ENCODE results near the gene IQSEC3.

IQSEC3 gene

GRCh38 chr12:109872-110271, 43.3 kb downstream of the IQSEC3 start:
- Histone ChIP-seq H3K9me3 (ENCODE audit: control insufficient read depth in 1 of 2, low read length in 2 of 2) (no peaks in the 10 kb centered on the region), H3K4me1 (ENCODE audit: control insufficient read depth in 1 of 2, insufficient read depth in 2 of 2, low read length in 2 of 2) (peaks cover 3 to 25% of the 10 kb centered on the region in 2 donors), H3K27me3 (ENCODE audit: control insufficient read depth in 1 of 2, insufficient read depth in 2 of 2, low read length in 2 of 2) (peaks cover 0 to under 1% of the 10 kb centered on the region in 2 donors), H3K36me3 (ENCODE audit: control insufficient read depth in 1 of 2, insufficient read depth in 2 of 2, low read length in 2 of 2) (no peaks in the 10 kb centered on the region), H3K27ac (ENCODE audit: low read depth, low read length) (no peak overlapping the region), H3K9ac (ENCODE audit: low read depth in 1 of 2, low read length in 2 of 2) (no peak overlapping the region), H3K4me3 (ENCODE audit: low read depth in 1 of 2, low read length in 2 of 2) (no peak overlapping the region)

- no peaks in the 10 kb centered on the region for H3K9me3 ChIP-seq (ENCODE audit: control insufficient read depth in 1 of 2, low read length in 2 of 2)
- no peaks in the 10 kb centered on the region for H3K36me3 ChIP-seq (ENCODE audit: control insufficient read depth in 1 of 2, insufficient read depth in 2 of 2, low read length in 2 of 2)
- no peak overlapping the region for H3K27ac ChIP-seq (ENCODE audit: low read depth, low read length)
- H3K4me1 ChIP-seq (ENCODE audit: control insufficient read depth in 1 of 2, insufficient read depth in 2 of 2, low read length in 2 of 2), result peaks cover 3 to 21% of the 10 kb centered on the region in 2 donors
- no peaks in the 10 kb centered on the region for H3K27me3 ChIP-seq (ENCODE audit: control insufficient read depth in 1 of 2, insufficient read depth in 2 of 2, low read length in 2 of 2)
- H3K4me3 ChIP-seq (ENCODE audit: low read depth in 1 of 2, low read length in 2 of 2), result no peak overlapping the region
- no peak overlapping the region for H3K9ac ChIP-seq (ENCODE audit: low read depth in 1 of 2, low read length in 2 of 2)
Observed at GRCh38 chr12:111699-112493, 45.3 kb downstream of the IQSEC3 start.

GRCh38 chr12:113347-113746, 46.8 kb downstream of the IQSEC3 start:
- Histone ChIP-seq H3K9ac (ENCODE audit: low read depth in 1 of 2, low read length in 2 of 2) (no peak overlapping the region), H3K27ac (ENCODE audit: low read depth, low read length) (no peak overlapping the region), H3K4me1 (ENCODE audit: control insufficient read depth in 1 of 2, insufficient read depth in 2 of 2, low read length in 2 of 2) (peaks cover 3 to 21% of the 10 kb centered on the region in 2 donors), H3K4me3 (ENCODE audit: low read depth in 1 of 2, low read length in 2 of 2) (no peak overlapping the region), H3K27me3 (ENCODE audit: control insufficient read depth in 1 of 2, insufficient read depth in 2 of 2, low read length in 2 of 2) (no peaks in the 10 kb centered on the region), H3K36me3 (ENCODE audit: control insufficient read depth in 1 of 2, insufficient read depth in 2 of 2, low read length in 2 of 2) (no peaks in the 10 kb centered on the region), H3K9me3 (ENCODE audit: control insufficient read depth in 1 of 2, low read length in 2 of 2) (no peaks in the 10 kb centered on the region)

- Histone ChIP-seq H3K9me3 (ENCODE audit: control insufficient read depth in 1 of 2, low read length in 2 of 2) (no peaks in the 10 kb centered on the region), H3K27me3 (ENCODE audit: control insufficient read depth in 1 of 2, insufficient read depth in 2 of 2, low read length in 2 of 2) (no peaks in the 10 kb centered on the region), H3K27ac (ENCODE audit: low read depth, low read length) (no peak overlapping the region), H3K4me1 (ENCODE audit: control insufficient read depth in 1 of 2, insufficient read depth in 2 of 2, low read length in 2 of 2) (peaks cover 3 to 21% of the 10 kb centered on the region in 2 donors), H3K4me3 (ENCODE audit: low read depth in 1 of 2, low read length in 2 of 2) (no peak overlapping the region), H3K9ac (ENCODE audit: low read depth in 1 of 2, low read length in 2 of 2) (no peak overlapping the region), H3K36me3 (ENCODE audit: control insufficient read depth in 1 of 2, insufficient read depth in 2 of 2, low read length in 2 of 2) (no peaks in the 10 kb centered on the region)
Observed at GRCh38 chr12:114626-115211, 48.2 kb downstream of the IQSEC3 start.

GRCh38 chr12:115518-115917, 49.0 kb downstream of the IQSEC3 start:
- no peak overlapping the region for H3K27ac ChIP-seq (ENCODE audit: low read depth, low read length)
- H3K9me3 ChIP-seq (ENCODE audit: control insufficient read depth in 1 of 2, low read length in 2 of 2), result no peaks in the 10 kb centered on the region
- no peaks in the 10 kb centered on the region for H3K27me3 ChIP-seq (ENCODE audit: control insufficient read depth in 1 of 2, insufficient read depth in 2 of 2, low read length in 2 of 2)
- no peak overlapping the region for H3K9ac ChIP-seq (ENCODE audit: low read depth in 1 of 2, low read length in 2 of 2)
- H3K4me3 ChIP-seq (ENCODE audit: low read depth in 1 of 2, low read length in 2 of 2), result no peak overlapping the region
- H3K4me1 ChIP-seq (ENCODE audit: control insufficient read depth in 1 of 2, insufficient read depth in 2 of 2, low read length in 2 of 2), result peaks cover 3 to 21% of the 10 kb centered on the region in 2 donors
- no peaks in the 10 kb centered on the region for H3K36me3 ChIP-seq (ENCODE audit: control insufficient read depth in 1 of 2, insufficient read depth in 2 of 2, low read length in 2 of 2)

- Histone ChIP-seq H3K9ac (ENCODE audit: low read depth in 1 of 2, low read length in 2 of 2) (no peak overlapping the region), H3K4me3 (ENCODE audit: low read depth in 1 of 2, low read length in 2 of 2) (no peak overlapping the region), H3K27me3 (ENCODE audit: control insufficient read depth in 1 of 2, insufficient read depth in 2 of 2, low read length in 2 of 2) (no peaks in the 10 kb centered on the region), H3K4me1 (ENCODE audit: control insufficient read depth in 1 of 2, insufficient read depth in 2 of 2, low read length in 2 of 2) (peaks cover 3 to 15% of the 10 kb centered on the region in 2 donors), H3K27ac (ENCODE audit: low read depth, low read length) (no peak overlapping the region), H3K36me3 (ENCODE audit: control insufficient read depth in 1 of 2, insufficient read depth in 2 of 2, low read length in 2 of 2) (no peaks in the 10 kb centered on the region), H3K9me3 (ENCODE audit: control insufficient read depth in 1 of 2, low read length in 2 of 2) (no peaks in the 10 kb centered on the region)
Observed at GRCh38 chr12:115960-116915, 49.7 kb downstream of the IQSEC3 start.

GRCh38 chr12:117311-117710, 50.7 kb downstream of the IQSEC3 start:
- H3K9ac ChIP-seq (ENCODE audit: low read depth in 1 of 2, low read length in 2 of 2), result no peak overlapping the region
- no peaks in the 10 kb centered on the region for H3K27me3 ChIP-seq (ENCODE audit: control insufficient read depth in 1 of 2, insufficient read depth in 2 of 2, low read length in 2 of 2)
- no peaks in the 10 kb centered on the region for H3K36me3 ChIP-seq (ENCODE audit: control insufficient read depth in 1 of 2, insufficient read depth in 2 of 2, low read length in 2 of 2)

GRCh38 chr12:117816-118345, 51.3 kb downstream of the IQSEC3 start:
- Histone ChIP-seq H3K9ac (ENCODE audit: low read depth in 1 of 2, low read length in 2 of 2) (no peak overlapping the region), H3K27me3 (ENCODE audit: control insufficient read depth in 1 of 2, insufficient read depth in 2 of 2, low read length in 2 of 2) (no peaks in the 10 kb centered on the region), H3K27ac (ENCODE audit: low read depth, low read length) (no peak overlapping the region), H3K36me3 (ENCODE audit: control insufficient read depth in 1 of 2, insufficient read depth in 2 of 2, low read length in 2 of 2) (no peaks in the 10 kb centered on the region), H3K9me3 (ENCODE audit: control insufficient read depth in 1 of 2, low read length in 2 of 2) (no peaks in the 10 kb centered on the region), H3K4me1 (ENCODE audit: control insufficient read depth in 1 of 2, insufficient read depth in 2 of 2, low read length in 2 of 2) (peaks cover 0 to 3% of the 10 kb centered on the region in 2 donors), H3K4me3 (ENCODE audit: low read depth in 1 of 2, low read length in 2 of 2) (no peak overlapping the region)

More at GRCh38 chr12:117311-117710, 50.7 kb downstream of the IQSEC3 start:
- Histone ChIP-seq H3K4me3 (ENCODE audit: low read depth in 1 of 2, low read length in 2 of 2) (no peak overlapping the region), H3K9me3 (ENCODE audit: control insufficient read depth in 1 of 2, low read length in 2 of 2) (no peaks in the 10 kb centered on the region), H3K4me1 (ENCODE audit: control insufficient read depth in 1 of 2, insufficient read depth in 2 of 2, low read length in 2 of 2) (peaks cover 1 to 6% of the 10 kb centered on the region in 2 donors), H3K27ac (ENCODE audit: low read depth, low read length) (no peak overlapping the region)

GRCh38 chr12:118591-118990, 52.0 kb downstream of the IQSEC3 start:
- no peak overlapping the region for H3K4me3 ChIP-seq (ENCODE audit: low read depth in 1 of 2, low read length in 2 of 2)

More at GRCh38 chr12:118591-118990, 52.0 kb downstream of the IQSEC3 start:
- H3K9ac ChIP-seq (ENCODE audit: low read depth in 1 of 2, low read length in 2 of 2), result no peak overlapping the region
- no peaks in the 10 kb centered on the region for H3K27me3 ChIP-seq (ENCODE audit: control insufficient read depth in 1 of 2, insufficient read depth in 2 of 2, low read length in 2 of 2)
- no peak overlapping the region for H3K27ac ChIP-seq (ENCODE audit: low read depth, low read length)
- no peaks in the 10 kb centered on the region for H3K9me3 ChIP-seq (ENCODE audit: control insufficient read depth in 1 of 2, low read length in 2 of 2)
- no peaks in the 10 kb centered on the region for H3K36me3 ChIP-seq (ENCODE audit: control insufficient read depth in 1 of 2, insufficient read depth in 2 of 2, low read length in 2 of 2)
- H3K4me1 ChIP-seq (ENCODE audit: control insufficient read depth in 1 of 2, insufficient read depth in 2 of 2, low read length in 2 of 2), result no peaks in the 10 kb centered on the region
